ENCODE data around the gene CEP104. TPM values are rescaled to one million over a fixed set of nuclear protein-coding genes. Genes with fewer than 3 reads are reported as not detected.
A peak's percentile ranks its signal among the peaks of the same experiment; 100 is the strongest.

CEP104 gene
- total and polyA plus RNA-seq, 9 of the 15 experiments (the other 6 are each of a cell fraction or from before 2014, with no cell fraction given): 11.2 to 63.4 (median 42.6) TPM

DNA sequence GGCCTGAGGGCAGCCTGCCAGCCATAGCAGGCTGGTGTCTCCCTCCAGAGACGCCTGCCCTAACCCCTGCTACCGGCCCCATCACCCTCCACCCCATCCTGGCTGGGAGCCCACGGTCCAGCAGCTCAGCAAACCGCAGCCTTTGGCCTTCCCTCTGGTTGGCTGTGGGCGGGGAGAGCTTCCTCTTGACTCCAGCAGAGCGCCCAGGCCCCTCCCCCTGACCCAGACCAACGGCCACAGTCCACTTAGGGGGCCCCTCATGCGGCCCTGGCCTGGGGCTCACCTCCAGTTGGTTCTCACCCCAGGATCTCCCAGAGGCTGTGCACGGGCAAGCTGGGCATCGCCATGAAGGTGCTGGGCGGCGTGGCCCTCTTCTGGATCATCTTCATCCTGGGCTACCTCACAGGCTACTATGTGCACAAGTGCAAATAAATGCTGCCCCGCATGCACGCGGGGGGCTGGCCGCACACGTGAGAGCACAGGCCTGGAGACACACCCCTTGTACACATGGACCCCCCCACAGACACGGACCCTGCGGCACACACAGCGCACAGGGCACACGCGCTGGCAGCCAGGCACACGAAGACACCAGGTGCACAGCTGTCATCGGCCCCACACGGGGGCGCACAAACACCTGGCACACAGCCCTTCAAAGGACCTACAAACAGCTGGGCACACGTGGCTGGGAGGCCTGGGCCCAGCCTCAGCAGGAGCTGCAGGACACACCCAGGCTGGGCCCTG is 81.4 kb downstream of the CEP104 start (continued):
- peak; percentile 44; the same call in 1 of the 2 replicates for TF ChIP-seq RB1 (IDR thresholded peaks at IDR 0.05; ENCODE audit: low read depth)
- no peak for TF ChIP-seq ZNF764 (CRISPR knock-in tag; IDR thresholded peaks at IDR 0.05; ENCODE audit: low read depth)
- TF ChIP-seq FOXA3 (CRISPR knock-in tag; conservative IDR thresholded peaks at IDR 0.05 in 1 of 2, IDR thresholded peaks at IDR 0.05 in 1 of 2): peak in 1 of 2 experiments; percentile 63; a peak in 1 of 4 replicates
- TF ChIP-seq NR1H2 (CRISPR knock-in tag; IDR thresholded peaks at IDR 0.05): no peak
- TF ChIP-seq SNIP1 (IDR thresholded peaks at IDR 0.05; ENCODE audit: low read depth): 0 out of 2 replicates have a peak, but pooled peaks have one; percentile 10
- TF ChIP-seq, protein P1, sequence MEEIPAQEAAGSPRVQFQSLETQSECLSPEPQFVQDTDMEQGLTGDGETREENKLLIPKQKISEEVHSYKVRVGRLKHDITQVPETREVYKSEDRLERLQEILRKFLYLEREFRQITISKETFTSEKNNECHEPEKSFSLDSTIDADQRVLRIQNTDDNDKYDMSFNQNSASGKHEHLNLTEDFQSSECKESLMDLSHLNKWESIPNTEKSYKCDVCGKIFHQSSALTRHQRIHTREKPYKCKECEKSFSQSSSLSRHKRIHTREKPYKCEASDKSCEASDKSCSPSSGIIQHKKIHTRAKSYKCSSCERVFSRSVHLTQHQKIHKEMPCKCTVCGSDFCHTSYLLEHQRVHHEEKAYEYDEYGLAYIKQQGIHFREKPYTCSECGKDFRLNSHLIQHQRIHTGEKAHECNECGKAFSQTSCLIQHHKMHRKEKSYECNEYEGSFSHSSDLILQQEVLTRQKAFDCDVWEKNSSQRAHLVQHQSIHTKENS (CRISPR knock-in tag; IDR thresholded peaks at IDR 0.05): 0 out of 2 replicates have a peak, but pooled peaks have one; percentile 11
- TF ChIP-seq PHF8 (IDR thresholded peaks at IDR 0.05; ENCODE audit: borderline replicate concordance, low read length): no peak; the same call in 1 of the 2 replicates
- peak; percentile 31; the same call in 1 of the 2 replicates for TF ChIP-seq ARID1B (IDR thresholded peaks at IDR 0.05)
- TF ChIP-seq, protein P2, sequence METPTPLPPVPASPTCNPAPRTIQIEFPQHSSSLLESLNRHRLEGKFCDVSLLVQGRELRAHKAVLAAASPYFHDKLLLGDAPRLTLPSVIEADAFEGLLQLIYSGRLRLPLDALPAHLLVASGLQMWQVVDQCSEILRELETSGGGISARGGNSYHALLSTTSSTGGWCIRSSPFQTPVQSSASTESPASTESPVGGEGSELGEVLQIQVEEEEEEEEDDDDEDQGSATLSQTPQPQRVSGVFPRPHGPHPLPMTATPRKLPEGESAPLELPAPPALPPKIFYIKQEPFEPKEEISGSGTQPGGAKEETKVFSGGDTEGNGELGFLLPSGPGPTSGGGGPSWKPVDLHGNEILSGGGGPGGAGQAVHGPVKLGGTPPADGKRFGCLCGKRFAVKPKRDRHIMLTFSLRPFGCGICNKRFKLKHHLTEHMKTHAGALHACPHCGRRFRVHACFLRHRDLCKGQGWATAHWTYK (CRISPR knock-in tag; IDR thresholded peaks at IDR 0.05): peak; percentile 68; the same call in 1 of the 2 replicates
- TF ChIP-seq SMAD1 (IDR thresholded peaks at IDR 0.05; ENCODE audit: low read depth, low read length, partially characterized antibody): no peak
- TF ChIP-seq ZC3H4 (CRISPR knock-in tag; IDR thresholded peaks at IDR 0.05; ENCODE audit: borderline replicate concordance): no peak
- TF ChIP-seq C11orf30 (IDR thresholded peaks at IDR 0.05; ENCODE audit: low read depth): no peak
- peak; percentile 81; the same call in 1 of the 2 replicates for TF ChIP-seq HDAC8 (tag; IDR thresholded peaks at IDR 0.05)
- peak; percentile 45; the same call in 1 of the 2 replicates for TF ChIP-seq PML (IDR thresholded peaks at IDR 0.05; ENCODE audit: low read length)
- TF ChIP-seq FOXJ2 (tag; IDR thresholded peaks at IDR 0.05): no peak
- TF ChIP-seq ZSCAN32 (CRISPR knock-in tag; IDR thresholded peaks at IDR 0.05): no peak
- TF ChIP-seq, protein P3, sequence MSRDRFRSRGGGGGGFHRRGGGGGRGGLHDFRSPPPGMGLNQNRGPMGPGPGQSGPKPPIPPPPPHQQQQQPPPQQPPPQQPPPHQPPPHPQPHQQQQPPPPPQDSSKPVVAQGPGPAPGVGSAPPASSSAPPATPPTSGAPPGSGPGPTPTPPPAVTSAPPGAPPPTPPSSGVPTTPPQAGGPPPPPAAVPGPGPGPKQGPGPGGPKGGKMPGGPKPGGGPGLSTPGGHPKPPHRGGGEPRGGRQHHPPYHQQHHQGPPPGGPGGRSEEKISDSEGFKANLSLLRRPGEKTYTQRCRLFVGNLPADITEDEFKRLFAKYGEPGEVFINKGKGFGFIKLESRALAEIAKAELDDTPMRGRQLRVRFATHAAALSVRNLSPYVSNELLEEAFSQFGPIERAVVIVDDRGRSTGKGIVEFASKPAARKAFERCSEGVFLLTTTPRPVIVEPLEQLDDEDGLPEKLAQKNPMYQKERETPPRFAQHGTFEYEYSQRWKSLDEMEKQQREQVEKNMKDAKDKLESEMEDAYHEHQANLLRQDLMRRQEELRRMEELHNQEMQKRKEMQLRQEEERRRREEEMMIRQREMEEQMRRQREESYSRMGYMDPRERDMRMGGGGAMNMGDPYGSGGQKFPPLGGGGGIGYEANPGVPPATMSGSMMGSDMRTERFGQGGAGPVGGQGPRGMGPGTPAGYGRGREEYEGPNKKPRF (IDR thresholded peaks at IDR 0.05; ENCODE audit: low read depth, low read length): no peak
- TF ChIP-seq CHD2 (IDR thresholded peaks at IDR 0.05; ENCODE audit: low read depth, low read length): no peak
- TF ChIP-seq, protein P4, sequence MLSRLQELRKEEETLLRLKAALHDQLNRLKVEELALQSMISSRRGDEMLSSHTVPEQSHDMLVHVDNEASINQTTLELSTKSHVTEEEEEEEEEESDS (CRISPR knock-in tag; IDR thresholded peaks at IDR 0.05): no peak
- no peak for TF ChIP-seq ZKSCAN8 (CRISPR knock-in tag; IDR thresholded peaks at IDR 0.05)
- TF ChIP-seq, protein P5, sequence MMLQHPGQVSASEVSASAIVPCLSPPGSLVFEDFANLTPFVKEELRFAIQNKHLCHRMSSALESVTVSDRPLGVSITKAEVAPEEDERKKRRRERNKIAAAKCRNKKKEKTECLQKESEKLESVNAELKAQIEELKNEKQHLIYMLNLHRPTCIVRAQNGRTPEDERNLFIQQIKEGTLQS (IDR thresholded peaks at IDR 0.05): no peak
- TF ChIP-seq, protein P5 (CRISPR knock-in tag; conservative IDR thresholded peaks at IDR 0.05): no peak
- no peak; the same call in 1 of the 2 replicates for TF ChIP-seq ZBED1 (IDR thresholded peaks at IDR 0.05)
